Measurements from ENCODE around the gene CASKIN2.
"Not testable (repeated sequence)": the region's sequence is repeated elsewhere in the genome, so short reads cannot be mapped to it uniquely, and the experiment has no call there.

Gene CASKIN2

DNA sequence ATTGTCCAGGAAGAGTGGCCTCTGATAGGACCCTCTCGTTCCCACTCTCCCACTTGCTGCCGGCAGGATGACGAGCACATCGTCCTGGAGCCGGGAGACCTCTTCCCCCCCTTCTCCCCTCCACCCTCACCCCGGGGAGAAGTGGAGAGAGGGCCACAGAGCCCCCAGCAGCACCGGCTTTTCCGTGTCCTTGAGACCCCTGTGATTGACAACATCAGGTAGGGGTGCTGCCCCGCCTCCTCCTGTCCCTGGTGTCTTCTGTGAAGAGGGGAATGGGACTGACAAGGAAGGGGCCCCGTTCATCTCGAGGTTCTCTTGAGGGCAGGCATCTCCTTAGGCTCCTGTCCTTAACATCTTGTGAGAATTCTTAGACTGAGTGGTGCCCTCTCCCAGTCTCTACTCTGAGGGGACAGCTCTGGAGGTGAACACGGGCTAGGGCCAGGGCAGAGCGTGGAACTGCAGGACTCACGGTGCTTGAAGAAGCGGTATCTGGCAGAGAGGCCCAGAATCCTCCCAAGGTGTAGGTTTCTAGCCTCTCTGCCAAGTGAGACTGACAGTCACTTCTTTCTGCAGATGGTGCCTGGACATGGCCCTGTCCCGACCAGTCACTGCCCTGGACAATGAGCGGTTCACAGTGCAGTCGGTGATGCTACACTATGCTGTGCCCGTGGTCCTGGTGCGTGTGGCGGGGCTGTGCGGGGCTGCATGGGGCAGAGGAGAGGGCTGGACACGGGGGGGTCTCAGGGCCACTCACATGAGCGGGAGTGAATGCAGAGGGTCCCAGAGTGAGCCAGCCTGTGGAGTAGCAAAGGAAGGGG is 26.4 kb downstream of the CASKIN2 start:
- H3K4me3 ChIP-seq (ENCODE audit: low read length) = no peak overlapping the region
- no peak for TF ChIP-seq ZNF274 (IDR thresholded peaks at IDR 0.05; ENCODE audit: low read depth, low read length)

GRCh38 chr17:75487351-75488070 is 27.8 kb downstream of the CASKIN2 start:
- H3K4me3 ChIP-seq (ENCODE audit: low read length) = no peak overlapping the region; the same call in 1 of the 2 replicates
- TF ChIP-seq ZNF274 (IDR thresholded peaks at IDR 0.05; ENCODE audit: low read depth, low read length) = no peak

DNA sequence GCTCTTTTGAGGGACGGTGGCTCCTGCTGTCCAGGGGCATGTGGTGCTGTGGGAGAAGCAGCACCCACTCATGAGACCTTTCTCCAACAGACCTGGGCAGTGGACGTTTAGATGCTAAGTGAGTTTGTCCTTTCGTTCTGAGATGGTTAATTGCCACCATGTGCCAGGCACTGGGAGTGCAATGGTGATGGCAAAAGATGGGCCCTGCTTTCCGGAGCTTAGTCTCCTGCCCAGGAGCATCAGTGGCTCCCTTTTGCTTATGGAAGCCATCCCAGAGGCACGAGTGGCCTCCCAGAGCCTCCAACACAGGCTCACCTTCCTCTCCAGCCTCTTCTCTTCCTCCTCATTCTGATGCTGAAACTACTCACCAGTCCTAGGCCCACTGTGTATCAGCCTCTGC is 28.4 kb downstream of the CASKIN2 start:
- TF ChIP-seq ZNF274 (IDR thresholded peaks at IDR 0.05; ENCODE audit: low read depth, low read length) = no peak
- H3K4me3 ChIP-seq (ENCODE audit: low read length) = no peak overlapping the region

DNA sequence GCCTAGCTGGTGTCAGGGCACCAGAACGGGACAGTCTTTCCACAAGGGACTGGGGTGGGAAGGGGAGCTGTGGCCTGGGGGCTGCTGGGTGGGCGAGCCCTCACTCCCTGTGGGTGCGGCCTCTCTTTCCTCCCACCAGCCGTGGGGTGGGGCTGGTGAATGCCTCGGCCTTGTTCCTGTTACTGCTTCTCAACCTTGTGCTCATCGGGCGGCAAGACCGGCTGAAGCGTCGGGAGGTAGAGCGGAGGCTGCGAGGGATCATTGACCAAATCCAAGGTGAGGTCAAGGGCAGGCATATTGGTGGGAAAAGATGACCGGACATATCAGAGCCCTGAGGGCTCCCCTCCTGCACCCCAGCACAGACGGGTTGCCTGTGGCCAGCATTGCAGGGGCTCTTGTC is 29.2 kb downstream of the CASKIN2 start:
- TF ChIP-seq ZNF274 (IDR thresholded peaks at IDR 0.05; ENCODE audit: low read depth, low read length) = no peak
- H3K4me3 ChIP-seq (ENCODE audit: low read length) = no peak overlapping the region

GRCh38 chr17:75485688-75486087 is 29.6 kb downstream of the CASKIN2 start:
- no peak for TF ChIP-seq ZNF274 (IDR thresholded peaks at IDR 0.05; ENCODE audit: low read depth, low read length)
- H3K4me3 ChIP-seq (ENCODE audit: low read length) = no peak overlapping the region

DNA sequence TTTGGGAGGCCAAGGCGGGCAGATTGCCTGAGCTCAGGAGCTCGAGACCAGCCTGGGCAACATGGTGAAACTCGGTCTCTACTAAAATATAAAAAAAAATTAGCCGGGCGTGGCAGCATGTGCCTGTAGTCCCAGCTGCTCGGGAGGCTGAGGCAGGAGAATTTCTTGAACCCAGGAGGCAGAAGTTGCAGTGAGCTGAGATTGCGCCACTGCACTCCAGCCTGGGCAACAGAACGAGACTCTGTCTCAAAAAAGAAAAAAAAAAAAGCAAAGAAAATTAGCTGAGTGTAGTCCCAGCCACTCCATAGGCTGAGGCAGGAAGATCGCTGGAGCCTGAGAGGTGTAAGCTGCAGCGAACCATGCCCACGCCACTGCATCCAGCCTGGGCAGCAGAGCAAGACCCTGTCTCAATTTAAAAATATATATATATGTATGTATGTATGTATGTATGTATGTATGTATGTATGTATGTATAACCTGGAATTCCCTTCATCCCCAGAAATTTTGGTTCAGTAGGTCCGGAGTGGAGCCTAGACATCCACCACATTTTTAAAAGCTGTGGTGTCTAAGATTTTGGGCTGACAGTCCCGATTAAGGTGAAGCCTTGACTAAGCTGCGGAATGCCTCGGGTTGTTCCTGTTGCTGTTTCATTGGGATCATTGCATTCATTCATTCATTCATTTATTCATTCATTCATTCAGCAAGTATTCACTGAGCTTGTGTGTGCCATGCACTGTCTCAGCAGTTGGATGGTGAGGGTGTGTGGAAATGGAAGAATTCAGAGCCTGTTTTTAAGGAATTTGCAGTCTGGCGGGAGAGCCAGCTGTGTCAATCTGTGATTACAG is 33.0 kb downstream of the CASKIN2 start:
- no peak for TF ChIP-seq ZNF274 (IDR thresholded peaks at IDR 0.05; ENCODE audit: low read depth, low read length)
- no peak overlapping the region for H3K4me3 ChIP-seq (ENCODE audit: low read length)

- no peak overlapping the region for H3K4me3 ChIP-seq (ENCODE audit: low read length)
- TF ChIP-seq ZNF274 (IDR thresholded peaks at IDR 0.05; ENCODE audit: low read depth, low read length) = no peak
Observed at GRCh38 chr17:75481194-75482068, 33.9 kb downstream of the CASKIN2 start.

- H3K4me3 ChIP-seq (ENCODE audit: low read length) = no peak overlapping the region
- no peak for TF ChIP-seq ZNF274 (IDR thresholded peaks at IDR 0.05; ENCODE audit: low read depth, low read length)
Observed at GRCh38 chr17:75480281-75480680, 35.1 kb downstream of the CASKIN2 start.

GRCh38 chr17:75478508-75478907 is 36.8 kb downstream of the CASKIN2 start:
- no peak for TF ChIP-seq ZNF274 (IDR thresholded peaks at IDR 0.05; ENCODE audit: low read depth, low read length)
- H3K4me3 ChIP-seq (ENCODE audit: low read length) = no peak overlapping the region

GRCh38 chr17:75477490-75477862 is 37.9 kb downstream of the CASKIN2 start:
- H3K4me3 ChIP-seq (ENCODE audit: low read length) = not testable (repeated sequence)

- H3K4me3 ChIP-seq (ENCODE audit: low read length) = no peak overlapping the region
- no peak for TF ChIP-seq ZNF274 (IDR thresholded peaks at IDR 0.05; ENCODE audit: low read depth, low read length)
Observed at GRCh38 chr17:75476752-75477489, 38.4 kb downstream of the CASKIN2 start.

DNA sequence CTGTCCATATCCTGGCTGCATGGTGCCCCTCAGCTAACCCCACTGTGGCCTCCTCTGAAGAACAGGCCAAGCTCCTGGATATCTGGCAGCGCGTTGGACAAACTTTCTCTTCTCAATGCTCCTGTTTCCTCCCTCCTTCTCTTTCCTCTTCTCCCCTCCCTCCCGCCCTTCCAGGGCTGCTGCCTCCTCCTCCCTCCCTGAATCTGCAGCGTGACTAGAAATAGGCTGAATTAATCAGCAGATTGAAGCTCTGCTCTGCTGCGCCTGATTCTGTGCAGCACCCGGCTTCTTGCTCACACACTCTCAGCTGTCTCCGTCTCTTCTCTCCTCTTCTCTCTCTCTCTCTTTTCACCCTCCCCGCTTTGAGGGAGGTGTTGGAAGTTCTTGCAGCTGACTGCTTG is 39.1 kb downstream of the CASKIN2 start:
- TF ChIP-seq ZNF274 (IDR thresholded peaks at IDR 0.05; ENCODE audit: low read depth, low read length) = no peak
- H3K4me3 ChIP-seq (ENCODE audit: low read length) = no peak overlapping the region

DNA sequence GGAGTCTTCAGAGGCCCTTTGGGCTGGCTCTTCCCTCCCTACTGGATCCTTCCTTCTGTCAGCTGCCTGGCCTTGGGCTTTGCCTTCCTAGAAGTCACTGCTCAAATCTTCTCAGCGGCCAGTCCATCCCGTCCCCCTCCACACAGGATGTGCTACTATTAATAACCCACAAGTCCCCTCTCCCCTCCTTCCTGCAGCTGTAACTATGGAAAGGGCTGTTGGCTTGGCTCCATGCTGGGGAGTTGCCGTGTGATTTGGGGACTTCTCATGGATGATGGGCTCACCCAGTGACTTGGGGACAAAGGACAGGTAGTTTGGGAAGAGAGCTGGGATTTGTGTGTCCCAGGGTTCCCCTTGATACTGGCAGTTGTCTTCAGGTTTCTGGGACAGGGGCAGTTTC is 39.5 kb downstream of the CASKIN2 start:
- TF ChIP-seq ZNF274 (IDR thresholded peaks at IDR 0.05; ENCODE audit: low read depth, low read length) = no peak
- no peak overlapping the region for H3K4me3 ChIP-seq (ENCODE audit: low read length)
